GM12878 (cell line): ENCODE results near the gene RAB15. TPM values are rescaled to one million over a fixed set of nuclear protein-coding genes. Genes with fewer than 3 reads are reported as not detected.
A peak's percentile ranks its signal among the peaks of the same experiment; 100 is the strongest.

Source experiments
- ATAC-seq: fragments of 200-7000 bp; cut with Tn5 transposase; 3 replicates; pipeline ENCODE4 v1.9.1; 2020; ENCODE audit warnings: mild to moderate bottlenecking, moderate library complexity
- BruUV-seq: library from RNA; stranded (reverse); fragments of 400-500 nt; replicated peaks from 2 replicates; lab custom pipeline; 2021; lab: Mats Ljungman, UMichigan
- CTCF ChIA-PET: fragments of 300-600 bp; sonication (Branson Sonifier 250); formaldehyde crosslinking; extraction: SDS; loops from one replicate; lab custom pipeline; 2021; ENCODE audit warnings: inconsistent platforms; lab: Yijun Ruan, JAX
- POLR2A ChIA-PET: fragments of 350-600 bp; formaldehyde crosslinking; extraction: SDS; loops from one replicate; lab custom pipeline; 2021; ENCODE audit warnings: inconsistent platforms; lab: Charles Lee
- RAD21 ChIA-PET: fragments of 300-600 bp; sonication (Branson Sonifier 250); formaldehyde crosslinking; loops from one replicate; lab custom pipeline; 2023; ENCODE audit warnings: antibody characterized with exemption; ENCODE audit not compliant: unreplicated experiment; lab: Charles Lee
- SMC1A ChIA-PET: fragments of 300-600 bp; sonication (Branson Sonifier 250); formaldehyde crosslinking; loops from one replicate; lab custom pipeline; 2023; ENCODE audit not compliant: unreplicated experiment, uncharacterized antibody; lab: Charles Lee
- DNase-seq: peaks from one replicate; pipeline ENCODE4 v3.0.0-alpha.2; 2011; ENCODE audit warnings: low read depth, low spot score
- FAIRE-seq: peaks from 3 replicates; lab custom pipeline; 2011; peaks lifted over from hg19 to GRCh38; lab: Jason Lieb, UNC
- H2AFZ ChIP-seq: 2 replicates; pipeline ENCODE4 v1.6.0; 2011; ENCODE audit warnings: low read depth, low read length, control low read depth; ENCODE audit not compliant: control insufficient read depth
- H3K27ac ChIP-seq: 2 replicates; pipeline ENCODE4 v1.5.1; 2011; ENCODE audit warnings: control low read depth; ENCODE audit not compliant: control insufficient read depth, insufficient read depth
- H3K27me3 ChIP-seq, 2 experiments: replicated peaks in 1 of 2; 2 replicates each; pipeline versions ENCODE4 v1.6.0 to v1.6.1; 2011; ENCODE audit warnings: low read length in 1 of 2; ENCODE audit not compliant: control insufficient read depth in 2 of 2, insufficient read depth in 2 of 2
- H3K36me3 ChIP-seq, 2 experiments: 2 replicates each; pipeline ENCODE4 v1.5.1; 2011; ENCODE audit warnings: low read length in 1 of 2; ENCODE audit not compliant: control insufficient read depth in 2 of 2, insufficient read depth in 2 of 2
- H3K4me1 ChIP-seq: 2 replicates; pipeline ENCODE4 v1.6.1; 2011; ENCODE audit warnings: mild to moderate bottlenecking, low read length, moderate library complexity, mixed read lengths; ENCODE audit not compliant: control insufficient read depth, insufficient read depth
- H3K4me2 ChIP-seq: 2 replicates; pipeline ENCODE4 v1.6.0; 2011; ENCODE audit warnings: control low read depth; ENCODE audit not compliant: control insufficient read depth, insufficient read depth
- H3K4me3 ChIP-seq: fragments of 200-600 bp; sonication (generic); 2 replicates; pipeline ENCODE4 v1.5.1; 2016
- H3K79me2 ChIP-seq: 2 replicates; pipeline ENCODE4 v1.6.0; 2011; ENCODE audit warnings: low read length; ENCODE audit not compliant: control insufficient read depth, insufficient read depth
- H3K9ac ChIP-seq: 2 replicates; pipeline ENCODE4 v1.8.0; 2011; ENCODE audit warnings: low read length, control low read depth, mixed read lengths; ENCODE audit not compliant: control insufficient read depth, insufficient read depth
- H3K9me3 ChIP-seq: replicated peaks from 3 replicates; pipeline ENCODE4 v1.5.1; 2011; ENCODE audit warnings: mild to moderate bottlenecking, low read length; ENCODE audit not compliant: control insufficient read depth, insufficient read depth
- H4K20me1 ChIP-seq: 2 replicates; pipeline ENCODE4 v1.6.0; 2011; ENCODE audit not compliant: control insufficient read depth, insufficient read depth
- CEBPB ChIP-seq, 2 experiments: fragments of 150-350 bp in 1 of 2; IDR thresholded peaks; 2 replicates each; pipeline ENCODE4 v1.6.1; 2012 to 2014; ENCODE audit warnings: low read depth in 2 of 2, low read length in 2 of 2, borderline replicate concordance in 1 of 2, inconsistent platforms in 1 of 2
- KDM1A ChIP-seq: fragments of 200-600 bp; sonication (generic); IDR thresholded peaks from 2 replicates; pipeline ENCODE4 v1.6.1; 2016; ENCODE audit warnings: borderline replicate concordance
- NR2C1 ChIP-seq: fragments of 450-650 bp; IDR thresholded peaks from 2 replicates; pipeline ENCODE4 v1.6.1; 2017; ENCODE audit warnings: antibody characterized with exemption, mild to moderate bottlenecking, moderate library complexity
- PRDM15 ChIP-seq: fragments of 450-650 bp; formaldehyde crosslinking; IDR thresholded peaks from 2 replicates; pipeline ENCODE4 v1.4.0; 2020; ENCODE audit warnings: mild to moderate bottlenecking, moderate library complexity
- ZNF207 ChIP-seq: fragments of 450-650 bp; IDR thresholded peaks from 2 replicates; pipeline ENCODE4 v1.6.1; 2014; ENCODE audit warnings: antibody characterized with exemption, mild to moderate bottlenecking, borderline replicate concordance
- whole genome bisulfite sequencing: methylation state at CpG from one replicate; pipeline ENCODE4 v1.1.6; 2016; ENCODE audit warnings: low lambda C conversion rate; ENCODE audit not compliant: insufficient replicate concordance, insufficient coverage; ENCODE audit errors: missing lambda C conversion rate; 5-methylcytosine and 5-hydroxymethylcytosine counted together
- in situ Hi-C: fragments of 300-500 bp; cut with MboI; formaldehyde crosslinking; loops from 9 replicates; pipeline ENCODE4 v1.14.3; 2018; ENCODE audit warnings: mixed read lengths
- intact Hi-C: fragments of 100-400 bp; cut with micrococcal nuclease; formaldehyde crosslinking; loops from one replicate; pipeline ENCODE4 v1.14.2; 2022; ENCODE audit not compliant: unreplicated experiment
- polyA plus RNA-seq, 11 experiments: library from polyadenylated mRNA; depleted of rRNA in 4 of 11; unstranded in 6 of 11; stranded (reverse) in 5 of 11; fragments of >200 nt; fragmentation: Nextera tagmentation in 4 of 11; fragmentation: Illumina TruSeq in 1 of 11; extraction: Ambion mirVana in 4 of 11; extraction: Trizol in 1 of 11; gene quantifications; 1 replicate in 1 of 11; 2 replicates in 10 of 11; pipeline versions ENCODE4 v1.2.1 to v1.2.3, GENCODE V29; 2011 to 2016; ENCODE audit warnings: inconsistent platforms in 2 of 11, missing spikeins in 2 of 11, low read depth in 1 of 11
- total RNA-seq, 4 experiments: library from RNA; depleted of rRNA in 3 of 4; stranded (reverse); fragments of >200 nt in 3 of 4; fragmentation: Illumina TruSeq in 1 of 4; extraction: Trizol in 1 of 4; gene quantifications; 2 replicates each; pipeline versions ENCODE4 v1.2.1 to v1.2.3, GENCODE V29; 2013 to 2021
- TF ChIP-seq, protein P1 (sequence below): fragments of 450-650 bp; IDR thresholded peaks from 2 replicates; pipeline ENCODE4 v1.6.1; 2016; ENCODE audit warnings: mild to moderate bottlenecking, moderate library complexity, borderline replicate concordance
- TF ChIP-seq, protein P2 (sequence below): fragments of 450-650 bp; IDR thresholded peaks from 2 replicates; pipeline ENCODE4 v1.6.1; 2017; ENCODE audit warnings: low read depth, mild to moderate bottlenecking, moderate library complexity

Gene RAB15
- total and polyA plus RNA-seq, 10 of the 15 experiments (the other 5 are each of a cell fraction or from before 2014, with no cell fraction given): 0.32 to 3.9 (median 2.1) TPM

- TF ChIP-seq KDM1A: no peak
- no peak for TF ChIP-seq CEBPB (IDR thresholded peaks at IDR 0.05; ENCODE audit: borderline replicate concordance in 1 of 2, low read depth in 2 of 2, low read length in 2 of 2)
- TF ChIP-seq, protein P1, sequence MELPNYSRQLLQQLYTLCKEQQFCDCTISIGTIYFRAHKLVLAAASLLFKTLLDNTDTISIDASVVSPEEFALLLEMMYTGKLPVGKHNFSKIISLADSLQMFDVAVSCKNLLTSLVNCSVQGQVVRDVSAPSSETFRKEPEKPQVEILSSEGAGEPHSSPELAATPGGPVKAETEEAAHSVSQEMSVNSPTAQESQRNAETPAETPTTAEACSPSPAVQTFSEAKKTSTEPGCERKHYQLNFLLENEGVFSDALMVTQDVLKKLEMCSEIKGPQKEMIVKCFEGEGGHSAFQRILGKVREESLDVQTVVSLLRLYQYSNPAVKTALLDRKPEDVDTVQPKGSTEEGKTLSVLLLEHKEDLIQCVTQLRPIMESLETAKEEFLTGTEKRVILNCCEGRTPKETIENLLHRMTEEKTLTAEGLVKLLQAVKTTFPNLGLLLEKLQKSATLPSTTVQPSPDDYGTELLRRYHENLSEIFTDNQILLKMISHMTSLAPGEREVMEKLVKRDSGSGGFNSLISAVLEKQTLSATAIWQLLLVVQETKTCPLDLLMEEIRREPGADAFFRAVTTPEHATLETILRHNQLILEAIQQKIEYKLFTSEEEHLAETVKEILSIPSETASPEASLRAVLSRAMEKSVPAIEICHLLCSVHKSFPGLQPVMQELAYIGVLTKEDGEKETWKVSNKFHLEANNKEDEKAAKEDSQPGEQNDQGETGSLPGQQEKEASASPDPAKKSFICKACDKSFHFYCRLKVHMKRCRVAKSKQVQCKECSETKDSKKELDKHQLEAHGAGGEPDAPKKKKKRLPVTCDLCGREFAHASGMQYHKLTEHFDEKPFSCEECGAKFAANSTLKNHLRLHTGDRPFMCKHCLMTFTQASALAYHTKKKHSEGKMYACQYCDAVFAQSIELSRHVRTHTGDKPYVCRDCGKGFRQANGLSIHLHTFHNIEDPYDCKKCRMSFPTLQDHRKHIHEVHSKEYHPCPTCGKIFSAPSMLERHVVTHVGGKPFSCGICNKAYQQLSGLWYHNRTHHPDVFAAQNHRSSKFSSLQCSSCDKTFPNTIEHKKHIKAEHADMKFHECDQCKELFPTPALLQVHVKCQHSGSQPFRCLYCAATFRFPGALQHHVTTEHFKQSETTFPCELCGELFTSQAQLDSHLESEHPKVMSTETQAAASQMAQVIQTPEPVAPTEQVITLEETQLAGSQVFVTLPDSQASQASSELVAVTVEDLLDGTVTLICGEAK: no peak
Measured at GRCh38 chr14:64973026-64973442, 898 bp upstream of the RAB15 start (continued).

DNA sequence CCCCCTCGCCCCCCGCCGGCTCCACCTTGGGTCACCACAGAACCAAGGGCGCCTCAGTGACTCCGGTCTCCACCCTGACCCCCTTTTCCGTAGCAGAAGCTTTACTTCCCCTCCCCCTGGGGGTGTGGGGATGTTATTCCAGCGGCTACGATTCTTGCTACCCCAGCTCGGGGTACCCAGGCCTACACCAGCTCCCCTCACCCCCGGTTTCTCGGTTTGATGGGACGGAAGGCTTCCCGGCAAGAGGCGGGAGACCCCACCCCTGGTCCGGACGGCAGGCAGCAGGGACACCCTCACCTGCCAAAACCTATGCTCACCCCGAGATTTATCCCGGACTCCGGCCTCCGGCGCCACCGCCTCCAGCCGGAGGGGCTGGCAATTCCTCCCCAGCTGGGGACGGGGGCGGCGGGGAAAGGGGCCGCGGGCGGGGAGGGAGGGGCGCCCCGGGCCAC lies 619 bp downstream of the RAB15 start:
- POLR2A ChIA-PET: no interaction called here
- BruUV-seq: no TSS peak
- in situ Hi-C loops: no loop called here
- peaks cover 2 to 7% of the 10 kb centered on the region in 2 experiments for H3K27me3 ChIP-seq
- ATAC-seq (no peak), DNase-seq (no peak), FAIRE-seq (no peak)
- SMC1A ChIA-PET: interaction anchor here (2.1 kb wide), 1 partner anchor 11 kb away, joined by 6 read pairs; no protein-coding TSS in a partner anchor
- H3K4me3 ChIP-seq: peak overlapping the region; percentile 69; the same call in 1 of the 2 replicates
- H2AFZ ChIP-seq: no peak overlapping the region; the same call in 1 of the 2 replicates
- no peak overlapping the region for H3K9ac ChIP-seq
- H3K79me2 ChIP-seq: no peaks in the 10 kb centered on the region
- H3K9me3 ChIP-seq: no peaks in the 10 kb centered on the region
- 19% methylated on average over 18 of the region's 31 CpGs for WGBS
- H4K20me1 ChIP-seq: no peaks in the 10 kb centered on the region
- CTCF ChIA-PET: no interaction called here
- no peaks in the 10 kb centered on the region for H3K4me1 ChIP-seq
- no peak overlapping the region for H3K27ac ChIP-seq
- H3K36me3 ChIP-seq: no peaks in the 10 kb centered on the region
- intact Hi-C loops: no loop called here
- RAD21 ChIA-PET: no interaction called here
- peak overlapping the region; percentile 91 for H3K4me2 ChIP-seq
- no peak for TF ChIP-seq NR2C1
- TF ChIP-seq, protein P2, sequence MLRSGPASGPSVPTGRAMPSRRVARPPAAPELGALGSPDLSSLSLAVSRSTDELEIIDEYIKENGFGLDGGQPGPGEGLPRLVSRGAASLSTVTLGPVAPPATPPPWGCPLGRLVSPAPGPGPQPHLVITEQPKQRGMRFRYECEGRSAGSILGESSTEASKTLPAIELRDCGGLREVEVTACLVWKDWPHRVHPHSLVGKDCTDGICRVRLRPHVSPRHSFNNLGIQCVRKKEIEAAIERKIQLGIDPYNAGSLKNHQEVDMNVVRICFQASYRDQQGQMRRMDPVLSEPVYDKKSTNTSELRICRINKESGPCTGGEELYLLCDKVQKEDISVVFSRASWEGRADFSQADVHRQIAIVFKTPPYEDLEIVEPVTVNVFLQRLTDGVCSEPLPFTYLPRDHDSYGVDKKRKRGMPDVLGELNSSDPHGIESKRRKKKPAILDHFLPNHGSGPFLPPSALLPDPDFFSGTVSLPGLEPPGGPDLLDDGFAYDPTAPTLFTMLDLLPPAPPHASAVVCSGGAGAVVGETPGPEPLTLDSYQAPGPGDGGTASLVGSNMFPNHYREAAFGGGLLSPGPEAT: no peak
- TF ChIP-seq PRDM15 (CRISPR knock-in tag): no peak
- no peak for TF ChIP-seq ZNF207
- TF ChIP-seq, protein P1: no peak
